Esophagus muscularis mucosa (tissue), 3 donors: ENCODE results near the gene DOCK4.

Experiments
- POLR2A ChIP-seq: fragments of 450-650 bp; IDR thresholded peaks from one replicate; pipeline ENCODE4 v1.6.1; 2017; ENCODE audit warnings: antibody characterized with exemption, moderate library complexity, mild to moderate bottlenecking, low read depth
- POLR2AphosphoS5 ChIP-seq, 2 donors: sonication (generic); formaldehyde crosslinking; IDR thresholded peaks; one replicate each; pipeline ENCODE4 v1.6.1; 2017; ENCODE audit warnings: antibody characterized with exemption in 2 of 2
- TF ChIP-seq, protein P1 (sequence below), 3 experiments: fragments of 200-600 bp in 2 of 3; fragments of 450-650 bp in 1 of 3; sonication (generic) in 2 of 3; IDR thresholded peaks; one replicate each; pipeline ENCODE4 v1.5.1; 2017 to 2019; ENCODE audit warnings: antibody characterized with exemption in 3 of 3, mild to moderate bottlenecking in 2 of 3, moderate library complexity in 1 of 3

DNA sequence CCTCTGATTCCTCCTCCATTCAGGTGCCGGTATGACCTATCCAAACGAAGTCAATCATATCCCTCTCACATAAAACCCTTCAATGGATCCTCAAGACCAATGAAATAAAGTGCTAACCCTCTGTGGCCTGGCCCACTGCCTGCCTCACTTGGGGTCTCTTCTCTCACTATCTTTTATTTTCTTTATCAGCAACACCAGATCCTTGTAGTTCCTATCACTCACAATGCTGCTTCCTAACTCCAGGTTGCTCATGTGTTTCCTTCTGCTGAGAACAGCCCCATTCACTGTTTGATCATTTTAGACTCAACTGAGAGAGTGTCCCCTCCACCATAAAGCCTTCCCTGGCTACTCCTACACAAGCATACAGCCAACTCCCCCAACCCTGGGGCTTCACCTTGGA is 180.6 kb downstream of the DOCK4 start:
- no peak for TF ChIP-seq POLR2AphosphoS5 (IDR thresholded peaks at IDR 0.05)
- TF ChIP-seq, protein P1, sequence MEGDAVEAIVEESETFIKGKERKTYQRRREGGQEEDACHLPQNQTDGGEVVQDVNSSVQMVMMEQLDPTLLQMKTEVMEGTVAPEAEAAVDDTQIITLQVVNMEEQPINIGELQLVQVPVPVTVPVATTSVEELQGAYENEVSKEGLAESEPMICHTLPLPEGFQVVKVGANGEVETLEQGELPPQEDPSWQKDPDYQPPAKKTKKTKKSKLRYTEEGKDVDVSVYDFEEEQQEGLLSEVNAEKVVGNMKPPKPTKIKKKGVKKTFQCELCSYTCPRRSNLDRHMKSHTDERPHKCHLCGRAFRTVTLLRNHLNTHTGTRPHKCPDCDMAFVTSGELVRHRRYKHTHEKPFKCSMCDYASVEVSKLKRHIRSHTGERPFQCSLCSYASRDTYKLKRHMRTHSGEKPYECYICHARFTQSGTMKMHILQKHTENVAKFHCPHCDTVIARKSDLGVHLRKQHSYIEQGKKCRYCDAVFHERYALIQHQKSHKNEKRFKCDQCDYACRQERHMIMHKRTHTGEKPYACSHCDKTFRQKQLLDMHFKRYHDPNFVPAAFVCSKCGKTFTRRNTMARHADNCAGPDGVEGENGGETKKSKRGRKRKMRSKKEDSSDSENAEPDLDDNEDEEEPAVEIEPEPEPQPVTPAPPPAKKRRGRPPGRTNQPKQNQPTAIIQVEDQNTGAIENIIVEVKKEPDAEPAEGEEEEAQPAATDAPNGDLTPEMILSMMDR (IDR thresholded peaks at IDR 0.05) = no peak
- TF ChIP-seq POLR2A = no peak
